Measurements from ENCODE around the gene LRRC46.
A peak's percentile ranks its signal among the peaks of the same experiment; 100 is the strongest.

Gene LRRC46

GRCh38 chr17:47834756-47835155 is 3.3 kb downstream of the LRRC46 start:
- DNase-seq = no peak

- DNase-seq = no peak
Observed at GRCh38 chr17:47836601-47837000, 5.1 kb downstream of the LRRC46 start.

GRCh38 chr17:47837401-47838039 is 6.0 kb downstream of the LRRC46 start:
- DNase-seq = no peak

- no peak for DNase-seq
Observed at GRCh38 chr17:47838636-47839035, 7.2 kb downstream of the LRRC46 start.

GRCh38 chr17:47839071-47839470 is 7.6 kb downstream of the LRRC46 start:
- no peak for DNase-seq

- DNase-seq = no peak
Observed at GRCh38 chr17:47840001-47840741, 8.7 kb downstream of the LRRC46 start.

GRCh38 chr17:47840742-47841487 is 9.4 kb downstream of the LRRC46 start, which contains the start of gene SCRN2:
Gene SCRN2 (minus strand): TSS chr17:47841273. CDS start chr17:47840843, 430 bp downstream.
- peak; percentile 70 for DNase-seq

- DNase-seq = no peak
Observed at GRCh38 chr17:47841488-47842291, 10.2 kb downstream of the LRRC46 start.

- no peak for DNase-seq
Observed at GRCh38 chr17:47843391-47843730, 11.9 kb downstream of the LRRC46 start.

- DNase-seq = no peak
Observed at GRCh38 chr17:47844227-47844626, 12.8 kb downstream of the LRRC46 start.

- DNase-seq = no peak
Observed at GRCh38 chr17:47844814-47845715, 13.6 kb downstream of the LRRC46 start.

GRCh38 chr17:47845716-47846075 is 14.2 kb downstream of the LRRC46 start:
- no peak for DNase-seq

- DNase-seq = no peak
Observed at GRCh38 chr17:47846716-47847340, 15.4 kb downstream of the LRRC46 start.

- no peak for DNase-seq
Observed at GRCh38 chr17:47847341-47848197, 16.1 kb downstream of the LRRC46 start.

- DNase-seq = no peak
Observed at GRCh38 chr17:47848198-47848513, 16.7 kb downstream of the LRRC46 start.

- DNase-seq = no peak
Observed at GRCh38 chr17:47850373-47850691, 18.9 kb downstream of the LRRC46 start.

- DNase-seq = peak; percentile 48
Observed at GRCh38 chr17:47850692-47851573, 19.5 kb downstream of the LRRC46 start, which contains the start of gene SP6. Gene SP6 (minus strand): TSS chr17:47851163. CDS start chr17:47848429, 2,734 bp downstream.

GRCh38 chr17:47851764-47852112 is 20.3 kb downstream of the LRRC46 start:
- DNase-seq = no peak

GRCh38 chr17:47852113-47852949 is 20.9 kb downstream of the LRRC46 start:
- DNase-seq = no peak

All from NCI-H2107 (cell line).